ENCODE data around the gene SLC25A45.

Gene SLC25A45

GRCh38 chr11:65351511-65351910 is 30.9 kb downstream of the SLC25A45 start:
- no peak for TF ChIP-seq EZH2 (optimal IDR thresholded peaks at IDR 0.05; ENCODE audit: low read depth, low read length)
- no peak for TF ChIP-seq CTCF (IDR thresholded peaks at IDR 0.05; ENCODE audit: low read length)
- TF ChIP-seq EZH2phosphoT487 (IDR thresholded peaks at IDR 0.05; ENCODE audit: low read length), result no peak
- Histone ChIP-seq H3K36me3 (replicated peaks; ENCODE audit: insufficient read depth, low read length) (0 out of 2 replicates have a peak, but pooled peaks cover 3% of the 10 kb centered on the region), H3K9me3 (replicated peaks; ENCODE audit: insufficient read depth, low read length) (no peaks in the 10 kb centered on the region), H4K20me1 (ENCODE audit: insufficient read depth, low read length) (no peaks in the 10 kb centered on the region), H3K4me2 (ENCODE audit: low read depth, low read length) (no peak overlapping the region), H2AFZ (ENCODE audit: low read length) (no peak overlapping the region), H3K4me1 (ENCODE audit: low read length) (peaks cover 11% of the 10 kb centered on the region; the same call in 1 of the 2 replicates), H3K9ac (ENCODE audit: low read length) (no peak overlapping the region), H3K4me3 (ENCODE audit: low read length) (no peak overlapping the region), H3K9me2 (replicated peaks; ENCODE audit: insufficient read depth, low read length) (no peaks in the 10 kb centered on the region), H3K79me2 (ENCODE audit: low read length) (no peaks in the 10 kb centered on the region), H3K27me3 (replicated peaks; ENCODE audit: insufficient read depth, low read length) (no peaks in the 10 kb centered on the region), H3F3A (ENCODE audit: insufficient read depth, low read length) (peaks cover 20% of the 10 kb centered on the region), H3K27ac (ENCODE audit: low read length) (no peak overlapping the region)
- no peak for DNase-seq

GRCh38 chr11:65341856-65342255 is 40.6 kb downstream of the SLC25A45 start:
- Histone ChIP-seq H3K4me1 (ENCODE audit: low read length) (no peaks in the 10 kb centered on the region), H3K9me2 (replicated peaks; ENCODE audit: insufficient read depth, low read length) (no peaks in the 10 kb centered on the region), H3K4me3 (ENCODE audit: low read length) (no peak overlapping the region), H3K9ac (ENCODE audit: low read length) (no peak overlapping the region), H4K20me1 (ENCODE audit: insufficient read depth, low read length) (no peaks in the 10 kb centered on the region), H3K9me3 (replicated peaks; ENCODE audit: insufficient read depth, low read length) (no peaks in the 10 kb centered on the region), H3K27me3 (replicated peaks; ENCODE audit: insufficient read depth, low read length) (no peaks in the 10 kb centered on the region), H3K27ac (ENCODE audit: low read length) (no peak overlapping the region), H2AFZ (ENCODE audit: low read length) (no peak overlapping the region), H3K79me2 (ENCODE audit: low read length) (peaks cover 35% of the 10 kb centered on the region), H3K4me2 (ENCODE audit: low read depth, low read length) (no peak overlapping the region), H3F3A (ENCODE audit: insufficient read depth, low read length) (no peaks in the 10 kb centered on the region), H3K36me3 (replicated peaks; ENCODE audit: insufficient read depth, low read length) (peaks cover 13% of the 10 kb centered on the region)
- TF ChIP-seq EZH2phosphoT487 (IDR thresholded peaks at IDR 0.05; ENCODE audit: low read length) (no peak), EZH2 (optimal IDR thresholded peaks at IDR 0.05; ENCODE audit: low read depth, low read length) (no peak), CTCF (IDR thresholded peaks at IDR 0.05; ENCODE audit: low read length) (no peak)
- DNase-seq, result no peak

- Histone ChIP-seq H3K4me1 (ENCODE audit: low read length) (peaks cover 4% of the 10 kb centered on the region; the same call in 1 of the 2 replicates), H3F3A (ENCODE audit: insufficient read depth, low read length) (no peaks in the 10 kb centered on the region), H3K4me2 (ENCODE audit: low read depth, low read length) (no peak overlapping the region), H3K4me3 (ENCODE audit: low read length) (no peak overlapping the region), H4K20me1 (ENCODE audit: insufficient read depth, low read length) (no peaks in the 10 kb centered on the region; the same call in 1 of the 2 replicates), H3K9ac (ENCODE audit: low read length) (no peak overlapping the region), H2AFZ (ENCODE audit: low read length) (no peak overlapping the region), H3K79me2 (ENCODE audit: low read length) (peaks cover 50% of the 10 kb centered on the region), H3K9me2 (replicated peaks; ENCODE audit: insufficient read depth, low read length) (no peaks in the 10 kb centered on the region), H3K27ac (ENCODE audit: low read length) (no peak overlapping the region), H3K27me3 (replicated peaks; ENCODE audit: insufficient read depth, low read length) (no peaks in the 10 kb centered on the region), H3K9me3 (replicated peaks; ENCODE audit: insufficient read depth, low read length) (no peaks in the 10 kb centered on the region), H3K36me3 (replicated peaks; ENCODE audit: insufficient read depth, low read length) (peaks cover 8% of the 10 kb centered on the region)
- TF ChIP-seq EZH2phosphoT487 (IDR thresholded peaks at IDR 0.05; ENCODE audit: low read length), result no peak
- TF ChIP-seq EZH2 (optimal IDR thresholded peaks at IDR 0.05; ENCODE audit: low read depth, low read length), result no peak
- TF ChIP-seq CTCF (IDR thresholded peaks at IDR 0.05; ENCODE audit: low read length), result no peak
- DNase-seq, result no peak
These were observed 42.2 kb downstream of the SLC25A45 start for GRCh38 chr11:65340226-65340625.

All from MM.1S (cell line).